ENCODE results near the gene CERS6. TPM values are rescaled to one million over a fixed set of nuclear protein-coding genes. Genes with fewer than 3 reads are reported as not detected.
A peak's percentile ranks its signal among the peaks of the same experiment; 100 is the strongest.

CERS6 gene
- total and polyA plus RNA-seq, 2 donors from 2014 or later = 9.4 to 18.8 TPM

GRCh38 chr2:168642873-168643272 is 186.8 kb downstream of the CERS6 start:
- Histone ChIP-seq H3K9me3 (ENCODE audit: control insufficient read depth in 2 of 3, insufficient read depth in 1 of 3, low read length in 3 of 3) (no peaks in the 10 kb centered on the region), H3K36me3 (ENCODE audit: control insufficient read depth in 2 of 3, insufficient read depth in 3 of 3, low read length in 3 of 3) (no peaks in the 10 kb centered on the region), H3K27me3 (ENCODE audit: control insufficient read depth, insufficient read depth, low read length) (no peaks in the 10 kb centered on the region), H3K27ac (ENCODE audit: low read depth in 2 of 2, low read length in 2 of 2) (no peak overlapping the region), H3K9ac (ENCODE audit: low read length in 3 of 3) (no peak overlapping the region), H3K4me3 (ENCODE audit: low read length in 3 of 3) (no peak overlapping the region), H3K4me1 (ENCODE audit: control insufficient read depth in 2 of 3, insufficient read depth in 2 of 3, low read depth in 1 of 3, low read length in 3 of 3) (peaks cover 0 to 3% (median 2%) of the 10 kb centered on the region in 3 donors)
- DNase-seq = no peak
- intact Hi-C loops (cut with DNase I) = no loop called here
- FAIRE-seq = no peak
- no peak for TF ChIP-seq CTCF (IDR thresholded peaks at IDR 0.05; ENCODE audit: borderline replicate concordance, extremely low read depth, insufficient read depth)

GRCh38 chr2:168643979-168644378 is 187.9 kb downstream of the CERS6 start:
- Histone ChIP-seq H3K4me3 (ENCODE audit: low read length in 3 of 3) (no peak overlapping the region), H3K27me3 (ENCODE audit: control insufficient read depth, insufficient read depth, low read length) (no peaks in the 10 kb centered on the region), H3K27ac (ENCODE audit: low read depth in 2 of 2, low read length in 2 of 2) (no peak overlapping the region), H3K9ac (ENCODE audit: low read length in 3 of 3) (no peak overlapping the region), H3K4me1 (ENCODE audit: control insufficient read depth in 2 of 3, insufficient read depth in 2 of 3, low read depth in 1 of 3, low read length in 3 of 3) (peaks cover 0 to 3% (median 0%) of the 10 kb centered on the region in 3 donors), H3K36me3 (ENCODE audit: control insufficient read depth in 2 of 3, insufficient read depth in 3 of 3, low read length in 3 of 3) (no peaks in the 10 kb centered on the region), H3K9me3 (ENCODE audit: control insufficient read depth in 2 of 3, insufficient read depth in 1 of 3, low read length in 3 of 3) (no peaks in the 10 kb centered on the region)
- FAIRE-seq = no peak
- intact Hi-C loops (cut with DNase I) = no loop called here
- no peak for TF ChIP-seq CTCF (IDR thresholded peaks at IDR 0.05; ENCODE audit: borderline replicate concordance, extremely low read depth, insufficient read depth)
- no peak for DNase-seq

GRCh38 chr2:168645696-168646338 is 189.7 kb downstream of the CERS6 start:
- H3K27me3 ChIP-seq (ENCODE audit: control insufficient read depth, insufficient read depth, low read length) = no peaks in the 10 kb centered on the region
- no peak overlapping the region for H3K27ac ChIP-seq (ENCODE audit: low read depth in 2 of 2, low read length in 2 of 2)
- peaks cover 0 to 4% (median 3%) of the 10 kb centered on the region in 3 donors for H3K4me1 ChIP-seq (ENCODE audit: control insufficient read depth in 2 of 3, insufficient read depth in 2 of 3, low read depth in 1 of 3, low read length in 3 of 3)
- no peaks in the 10 kb centered on the region for H3K9me3 ChIP-seq (ENCODE audit: control insufficient read depth in 2 of 3, insufficient read depth in 1 of 3, low read length in 3 of 3)
- no peaks in the 10 kb centered on the region for H3K36me3 ChIP-seq (ENCODE audit: control insufficient read depth in 2 of 3, insufficient read depth in 3 of 3, low read length in 3 of 3)
- FAIRE-seq = no peak
- H3K9ac ChIP-seq (ENCODE audit: low read length in 3 of 3) = no peak overlapping the region
- intact Hi-C loops (cut with DNase I) = no loop called here
- no peak for DNase-seq
- TF ChIP-seq CTCF (IDR thresholded peaks at IDR 0.05; ENCODE audit: borderline replicate concordance, extremely low read depth, insufficient read depth) = no peak
- H3K4me3 ChIP-seq (ENCODE audit: low read length in 3 of 3) = no peak overlapping the region

- H3K27ac ChIP-seq (ENCODE audit: low read depth in 2 of 2, low read length in 2 of 2) = no peak overlapping the region
- no peak for TF ChIP-seq CTCF (IDR thresholded peaks at IDR 0.05; ENCODE audit: borderline replicate concordance, extremely low read depth, insufficient read depth)
- H3K9ac ChIP-seq (ENCODE audit: low read length in 3 of 3) = no peak overlapping the region
- no peak for FAIRE-seq
- no peaks in the 10 kb centered on the region for H3K9me3 ChIP-seq (ENCODE audit: control insufficient read depth in 2 of 3, insufficient read depth in 1 of 3, low read length in 3 of 3)
- H3K27me3 ChIP-seq (ENCODE audit: control insufficient read depth, insufficient read depth, low read length) = no peaks in the 10 kb centered on the region
- H3K36me3 ChIP-seq (ENCODE audit: control insufficient read depth in 2 of 3, insufficient read depth in 3 of 3, low read length in 3 of 3) = no peaks in the 10 kb centered on the region
- DNase-seq = peak in 1 of 5 donors; percentile 36
- peaks cover 0 to 4% (median 3%) of the 10 kb centered on the region in 3 donors for H3K4me1 ChIP-seq (ENCODE audit: control insufficient read depth in 2 of 3, insufficient read depth in 2 of 3, low read depth in 1 of 3, low read length in 3 of 3)
- no peak overlapping the region for H3K4me3 ChIP-seq (ENCODE audit: low read length in 3 of 3)
- intact Hi-C loops (cut with DNase I) = no loop called here
Observed at GRCh38 chr2:168649105-168649504, 193.0 kb downstream of the CERS6 start.

Measured in kidney (tissue), 14 donors.